ENCODE results near the gene LMF1.
"Not testable (repeated sequence)": the region's sequence is repeated elsewhere in the genome, so short reads cannot be mapped to it uniquely, and the experiment has no call there.

The LMF1 gene

DNA sequence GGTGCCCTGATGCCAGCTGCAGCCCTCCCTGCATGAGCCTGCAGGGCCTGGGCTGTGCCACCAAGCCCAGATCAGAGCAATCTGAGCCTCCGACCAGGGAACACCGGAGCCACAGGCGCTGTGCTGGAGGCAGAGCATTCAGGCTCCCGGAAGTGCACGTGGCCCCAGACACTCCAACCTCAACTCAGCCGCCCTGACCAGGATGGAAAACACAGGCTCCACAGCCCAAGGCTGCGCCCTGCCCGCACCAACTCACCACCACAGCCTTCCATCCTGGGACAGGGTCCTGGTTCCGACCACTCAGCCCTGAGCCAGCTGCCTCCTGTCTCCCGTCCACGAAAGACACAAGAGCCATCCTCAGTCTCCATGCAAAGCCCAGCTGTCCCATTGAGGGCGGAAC lies 18.5 kb downstream of the LMF1 start:
- TF ChIP-seq, protein P1, sequence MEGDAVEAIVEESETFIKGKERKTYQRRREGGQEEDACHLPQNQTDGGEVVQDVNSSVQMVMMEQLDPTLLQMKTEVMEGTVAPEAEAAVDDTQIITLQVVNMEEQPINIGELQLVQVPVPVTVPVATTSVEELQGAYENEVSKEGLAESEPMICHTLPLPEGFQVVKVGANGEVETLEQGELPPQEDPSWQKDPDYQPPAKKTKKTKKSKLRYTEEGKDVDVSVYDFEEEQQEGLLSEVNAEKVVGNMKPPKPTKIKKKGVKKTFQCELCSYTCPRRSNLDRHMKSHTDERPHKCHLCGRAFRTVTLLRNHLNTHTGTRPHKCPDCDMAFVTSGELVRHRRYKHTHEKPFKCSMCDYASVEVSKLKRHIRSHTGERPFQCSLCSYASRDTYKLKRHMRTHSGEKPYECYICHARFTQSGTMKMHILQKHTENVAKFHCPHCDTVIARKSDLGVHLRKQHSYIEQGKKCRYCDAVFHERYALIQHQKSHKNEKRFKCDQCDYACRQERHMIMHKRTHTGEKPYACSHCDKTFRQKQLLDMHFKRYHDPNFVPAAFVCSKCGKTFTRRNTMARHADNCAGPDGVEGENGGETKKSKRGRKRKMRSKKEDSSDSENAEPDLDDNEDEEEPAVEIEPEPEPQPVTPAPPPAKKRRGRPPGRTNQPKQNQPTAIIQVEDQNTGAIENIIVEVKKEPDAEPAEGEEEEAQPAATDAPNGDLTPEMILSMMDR (IDR thresholded peaks at IDR 0.05; ENCODE audit: low read depth, low read length): no peak

DNA sequence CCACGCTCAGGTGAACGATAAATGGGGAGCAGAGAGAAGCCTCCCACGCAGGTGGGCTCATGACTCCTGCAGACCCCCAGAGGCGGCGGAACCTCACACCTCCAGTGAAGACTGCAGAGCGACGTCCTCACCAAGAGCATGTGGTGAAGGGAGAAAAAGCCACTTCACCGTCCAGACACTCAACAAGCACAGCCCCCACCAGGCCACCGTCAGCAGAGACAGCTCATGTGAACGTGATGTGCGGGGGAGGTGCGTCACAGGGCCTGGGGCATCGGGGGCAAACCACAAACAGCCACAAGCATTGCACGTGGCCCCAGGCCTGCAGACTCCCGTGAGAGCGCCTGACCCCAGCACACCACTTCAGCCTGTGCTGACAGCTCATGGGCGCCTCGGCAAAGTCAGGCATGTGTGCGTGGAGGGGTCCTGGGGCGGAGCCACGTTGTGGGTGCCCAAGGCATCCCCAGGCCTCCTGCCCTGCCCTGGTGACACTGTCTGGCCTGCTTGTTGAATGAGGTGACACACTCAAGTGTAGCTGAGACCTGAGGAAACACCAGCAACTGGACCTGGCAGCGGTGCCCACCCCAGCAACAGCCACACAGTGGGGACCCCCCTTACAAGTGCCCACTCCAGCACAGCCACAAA lies 19.0 kb downstream of the LMF1 start:
- no peak for DNase-seq (ENCODE audit: extremely low read depth, low read depth)
- TF ChIP-seq, protein P1 (IDR thresholded peaks at IDR 0.05; ENCODE audit: low read depth, low read length): no peak

More for the DNA sequence above, 18.5 kb downstream of the LMF1 start:
- DNase-seq (ENCODE audit: extremely low read depth, low read depth): no peak

DNA sequence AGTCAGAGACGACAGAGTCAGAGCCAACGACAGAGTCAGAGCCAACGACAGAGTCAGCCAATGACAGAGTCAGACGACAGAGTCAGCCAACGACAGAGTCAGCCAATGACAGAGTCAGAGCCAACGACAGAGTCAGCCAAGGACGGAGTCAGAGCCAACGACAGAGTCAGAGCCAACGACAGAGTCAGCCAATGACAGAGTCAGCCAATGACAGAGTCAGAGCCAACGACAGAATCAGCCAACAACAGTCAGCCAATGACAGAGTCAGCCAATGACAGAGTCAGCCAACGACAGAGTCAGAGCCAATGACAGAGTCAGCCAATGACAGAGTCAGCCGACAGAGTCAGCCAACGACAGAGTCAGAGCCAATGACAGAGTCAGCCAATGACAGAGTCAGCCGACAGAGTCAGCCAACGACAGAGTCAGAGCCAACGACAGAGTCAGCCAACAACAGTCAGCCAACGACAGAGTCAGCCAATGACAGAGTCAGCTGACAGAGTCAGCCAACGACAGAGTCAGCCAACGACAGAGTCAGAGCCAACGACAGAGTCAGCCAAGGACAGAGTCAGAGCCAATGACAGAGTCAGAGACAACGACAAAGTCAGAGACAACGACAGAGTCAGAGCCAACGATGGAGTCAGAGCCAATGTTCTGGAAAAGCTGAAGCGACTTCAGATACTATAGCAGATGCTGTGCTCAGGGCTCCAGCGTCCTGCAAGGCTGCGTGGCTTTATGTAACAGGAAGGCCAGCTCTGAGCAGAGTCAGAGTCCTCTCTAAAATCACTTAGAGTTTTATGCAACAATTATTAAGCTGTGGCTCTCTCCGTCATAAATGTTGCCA lies 19.8 kb downstream of the LMF1 start:
- DNase-seq (ENCODE audit: extremely low read depth, low read depth): not testable (repeated sequence)

DNA sequence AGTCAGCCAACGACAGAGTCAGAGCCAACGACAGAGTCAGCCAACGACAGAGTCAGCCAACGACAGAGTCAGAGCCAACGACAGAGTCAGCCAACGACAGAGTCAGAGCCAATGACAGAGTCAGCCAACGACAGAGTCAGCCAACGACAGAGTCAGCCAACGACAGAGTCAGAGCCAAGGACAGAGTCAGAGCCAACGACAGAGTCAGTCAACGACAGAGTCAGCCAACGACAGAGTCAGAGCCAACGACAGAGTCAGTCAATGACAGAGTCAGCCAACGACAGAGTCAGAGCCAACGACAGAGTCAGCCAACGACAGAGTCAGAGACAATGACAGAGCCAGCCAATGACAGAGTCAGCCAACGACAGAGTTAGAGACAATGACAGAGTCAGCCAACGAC lies 22.0 kb downstream of the LMF1 start:
- DNase-seq (ENCODE audit: extremely low read depth, low read depth): not testable (repeated sequence)

DNA sequence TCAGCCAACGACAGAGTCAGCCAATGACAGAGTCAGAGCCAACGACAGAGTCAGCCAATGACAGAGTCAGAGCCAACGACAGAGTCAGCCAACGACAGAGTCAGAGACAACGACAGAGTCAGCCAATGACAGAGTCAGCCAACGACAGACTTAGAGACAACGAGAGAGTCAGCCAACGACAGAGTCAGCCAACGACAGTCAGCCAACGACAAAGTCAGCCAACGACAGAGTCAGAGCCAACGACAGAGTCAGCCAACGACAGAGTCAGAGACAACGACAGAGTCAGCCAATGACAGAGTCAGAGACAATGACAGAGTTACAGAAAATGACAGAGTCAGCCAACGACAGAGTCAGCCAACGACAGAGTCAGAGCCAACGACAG lies 22.9 kb downstream of the LMF1 start:
- DNase-seq (ENCODE audit: extremely low read depth, low read depth): not testable (repeated sequence)

DNA sequence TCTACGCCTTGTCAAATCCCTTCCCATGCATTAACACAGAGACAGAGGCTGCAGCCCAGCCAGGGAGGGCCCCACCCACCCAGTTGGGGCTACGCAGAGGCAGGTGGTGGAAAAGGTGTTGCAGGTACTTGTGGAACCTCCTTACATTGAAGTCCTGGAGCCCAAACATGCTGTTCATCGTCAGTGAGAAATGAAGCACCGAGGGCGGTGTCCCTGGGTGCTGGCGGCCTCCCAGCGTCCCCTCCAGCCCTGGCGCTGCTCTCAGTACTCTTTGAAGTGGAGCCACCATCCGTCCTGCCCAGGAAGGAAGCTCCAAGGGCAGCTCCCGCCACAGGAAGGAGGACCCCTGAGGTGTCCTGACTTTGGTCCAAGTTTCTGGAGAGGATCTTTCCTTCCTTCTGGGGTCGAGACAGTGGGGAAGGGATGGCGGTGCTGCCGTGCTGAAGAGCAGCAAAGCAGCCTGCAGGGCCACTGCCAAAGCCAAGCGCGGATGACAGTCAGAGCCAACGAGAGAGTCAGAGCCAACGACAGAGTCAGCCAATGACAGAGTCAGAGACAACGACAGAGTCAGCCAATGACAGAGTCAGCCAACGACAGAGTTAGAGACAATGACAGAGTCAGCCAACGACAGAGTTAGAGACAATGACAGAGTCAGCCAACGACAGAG lies 23.4 kb downstream of the LMF1 start:
- no peak for DNase-seq (ENCODE audit: extremely low read depth, low read depth)
- TF ChIP-seq, protein P1 (IDR thresholded peaks at IDR 0.05; ENCODE audit: low read depth, low read length): no peak

DNA sequence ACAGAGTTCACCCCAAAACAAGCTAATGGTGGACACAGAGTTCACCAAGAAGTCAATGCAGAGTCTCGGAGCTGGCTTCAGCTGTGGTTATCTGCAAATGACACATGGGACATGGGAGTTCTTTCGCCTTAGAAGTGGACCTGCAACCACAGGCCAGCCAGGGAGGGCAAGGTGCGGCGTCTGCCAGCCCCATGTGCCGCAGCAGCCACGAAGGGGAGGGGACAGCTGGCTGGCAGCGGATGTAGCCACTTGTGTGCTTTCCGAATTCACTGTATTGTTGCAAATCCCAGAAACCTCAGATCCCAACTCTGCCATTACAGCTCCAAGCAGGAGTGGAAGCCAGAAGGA lies 24.8 kb downstream of the LMF1 start:
- TF ChIP-seq, protein P1 (IDR thresholded peaks at IDR 0.05; ENCODE audit: low read depth, low read length): no peak
- DNase-seq (ENCODE audit: extremely low read depth, low read depth): no peak

DNA sequence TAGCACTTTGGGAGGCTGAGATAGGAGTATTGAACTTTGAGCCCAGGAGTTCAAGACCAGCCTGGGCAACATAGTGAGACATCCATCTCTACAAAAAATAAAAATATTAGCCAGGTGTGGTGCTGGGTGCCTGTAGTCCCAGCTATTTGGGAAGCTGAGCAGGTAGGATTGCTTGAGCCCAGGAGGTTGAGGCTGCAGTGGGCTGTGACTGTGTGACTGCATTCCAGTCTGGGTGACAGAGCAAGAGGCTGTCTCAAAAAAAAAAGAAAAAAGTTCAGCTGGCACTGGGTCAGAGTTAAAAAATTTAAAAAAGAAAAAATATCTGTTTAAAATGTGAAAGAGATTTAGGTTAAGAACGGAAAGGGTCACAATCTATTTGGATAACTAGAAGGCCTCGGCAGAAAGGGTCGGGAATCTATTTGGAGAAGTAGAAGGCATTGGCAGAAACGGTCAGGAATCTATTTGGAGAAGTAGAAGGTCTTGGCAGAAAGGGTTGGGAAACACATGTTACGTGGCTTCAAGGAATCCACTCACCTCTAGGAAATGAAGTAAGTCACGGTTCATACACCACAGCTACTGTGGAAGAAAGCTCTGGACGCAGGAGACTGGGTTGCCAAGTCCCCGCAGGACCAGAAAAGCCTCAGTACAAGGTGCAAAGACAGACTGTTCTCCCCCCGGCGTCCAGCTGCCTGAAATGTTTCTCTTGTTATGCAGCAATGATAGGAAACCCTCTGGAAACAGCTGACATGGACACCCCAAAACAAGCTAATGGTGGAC lies 25.3 kb downstream of the LMF1 start:
- TF ChIP-seq, protein P1 (IDR thresholded peaks at IDR 0.05; ENCODE audit: low read depth, low read length): no peak

More for the DNA sequence above, 25.3 kb downstream of the LMF1 start:
- DNase-seq (ENCODE audit: extremely low read depth, low read depth): no peak
